ENCODE measurements around the gene CASQ2.
A peak's percentile ranks its signal among the peaks of the same experiment; 100 is the strongest.

Gene CASQ2

DNA sequence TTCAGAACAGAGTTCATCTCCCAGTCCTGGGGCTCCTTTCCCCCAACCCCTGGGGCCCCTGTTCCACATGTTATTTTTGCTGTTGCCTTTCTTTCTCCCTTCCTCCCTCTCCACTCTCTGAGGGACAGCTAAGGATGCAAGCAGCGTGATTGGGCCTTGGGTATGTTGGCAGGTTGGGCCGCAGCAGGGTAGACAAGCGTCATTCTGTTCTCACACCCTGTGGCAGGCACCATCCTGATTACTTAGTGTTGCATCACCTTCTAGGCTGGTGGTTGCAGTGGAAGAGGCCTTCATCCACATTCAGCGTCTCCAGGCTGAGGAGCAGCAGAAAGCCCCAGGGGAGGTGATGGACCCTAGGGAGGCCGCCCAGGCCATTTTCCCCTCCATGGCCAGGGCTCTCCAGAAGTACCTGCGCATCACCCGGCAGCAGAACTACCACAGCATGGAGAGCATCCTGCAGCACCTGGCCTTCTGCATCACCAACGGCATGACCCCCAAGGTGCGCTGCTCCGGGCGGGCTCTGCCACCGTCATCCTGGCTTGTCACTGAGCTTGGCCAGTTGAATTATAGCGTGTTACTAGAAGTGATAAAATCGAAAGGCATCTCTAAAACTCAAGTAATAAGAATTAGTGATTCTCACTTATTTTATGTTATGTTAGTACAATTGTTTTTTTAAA, 83.3 kb downstream of the CASQ2 start:
- no peak for DNase-seq

DNA sequence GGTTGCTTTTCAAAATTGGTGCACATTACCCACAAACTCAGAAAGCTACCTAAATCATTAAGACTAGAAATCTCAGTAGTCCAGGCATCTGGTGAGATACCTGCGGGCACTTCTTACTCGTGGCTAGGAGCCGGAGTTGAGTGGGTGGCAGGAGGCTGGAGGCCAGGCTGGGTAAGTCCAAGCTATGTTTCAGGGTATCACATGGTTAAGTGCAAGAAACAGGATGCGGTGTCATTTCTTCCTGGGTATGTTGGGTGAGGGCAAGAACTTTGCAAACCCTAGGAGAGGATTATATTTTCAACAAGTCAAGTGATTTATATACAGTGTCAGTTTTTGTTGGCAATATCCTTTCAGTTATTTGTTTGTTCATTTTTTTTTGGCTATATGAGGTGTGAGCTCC, 85.7 kb downstream of the CASQ2 start:
- DNase-seq = no peak

DNA sequence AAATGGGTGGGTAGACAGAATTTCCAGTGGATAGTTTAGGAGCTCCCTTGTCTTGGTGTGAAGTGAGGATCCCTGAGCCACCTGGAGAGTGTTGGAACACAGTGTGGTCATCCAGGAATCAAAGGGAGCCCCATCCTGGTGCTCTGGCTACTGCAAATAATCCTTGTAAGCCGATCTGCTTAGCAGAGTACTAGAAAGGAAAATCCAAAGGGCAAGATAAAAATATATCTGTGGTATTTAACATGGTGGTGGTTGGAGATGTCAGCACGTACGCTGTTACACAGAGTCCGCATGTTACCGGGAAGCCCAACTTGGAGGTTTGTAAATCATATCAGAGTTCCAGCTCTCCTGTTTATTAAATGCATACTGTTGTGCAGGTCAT, 87.8 kb downstream of the CASQ2 start:
- no peak for DNase-seq

DNA sequence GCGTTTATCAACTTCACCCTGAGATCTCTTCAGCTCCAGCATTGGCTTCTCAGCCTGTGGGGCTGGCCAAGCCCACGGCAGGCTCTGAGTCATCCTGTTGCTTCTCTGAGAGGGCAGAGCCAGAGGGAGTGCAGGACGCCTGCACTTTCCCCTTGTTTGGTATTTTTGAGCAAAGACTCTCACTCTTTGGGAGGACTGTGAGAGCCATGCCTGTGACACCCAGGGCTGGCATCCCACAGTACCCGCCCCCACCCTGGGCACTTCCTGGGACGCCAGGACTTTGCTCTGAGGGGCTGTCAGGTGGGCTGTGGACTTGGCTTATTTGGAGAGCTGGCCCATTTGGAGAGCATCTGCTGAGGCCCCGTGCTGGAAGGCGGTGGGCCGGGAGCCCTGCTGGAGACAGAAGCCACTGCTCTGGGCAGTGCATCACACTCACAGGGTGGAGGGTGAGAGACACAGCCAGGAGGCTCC, 89.3 kb downstream of the CASQ2 start:
- no peak for DNase-seq

- no peak for DNase-seq
Measured at GRCh38 chr1:115678141-115678540, 90.4 kb downstream of the CASQ2 start.

DNA sequence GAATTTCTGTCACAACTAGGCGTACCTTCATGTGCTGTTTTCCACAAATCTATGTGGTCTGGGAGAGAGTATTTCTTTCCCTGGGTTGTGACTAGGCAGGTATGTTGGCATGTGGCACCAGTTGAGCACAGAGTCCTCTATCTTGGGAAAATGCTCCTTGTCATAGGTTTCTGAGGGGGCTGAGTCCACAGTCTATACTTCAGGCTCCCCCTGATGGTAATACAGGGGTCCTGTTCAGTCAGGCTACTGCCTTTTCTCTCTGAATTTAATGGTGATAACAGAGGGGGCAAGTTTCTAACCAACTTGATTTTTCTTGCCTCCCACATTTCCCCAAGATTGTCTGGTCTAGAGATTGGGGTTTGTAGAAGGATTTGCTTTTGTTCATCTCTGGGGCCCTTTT, 90.9 kb downstream of the CASQ2 start:
- no peak for DNase-seq

DNA sequence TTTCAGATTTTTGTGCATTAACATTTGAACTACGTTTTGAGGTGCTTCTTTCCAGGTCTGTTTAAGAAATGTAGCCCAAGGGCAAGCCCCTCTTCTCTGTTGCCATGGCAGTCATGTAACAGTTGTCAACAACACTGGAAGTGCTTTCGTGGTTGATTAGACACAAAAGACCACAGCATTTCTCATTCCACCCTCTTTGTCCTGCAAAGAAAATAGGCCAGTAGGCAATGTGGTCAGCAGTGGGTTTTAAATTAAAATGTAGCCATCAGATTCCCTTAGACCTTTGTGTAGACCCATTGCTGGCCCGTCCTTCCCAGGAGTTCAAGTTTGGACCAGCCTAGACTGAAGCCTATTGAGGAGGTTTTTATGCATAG, 91.3 kb downstream of the CASQ2 start:
- DNase-seq = no peak

- no peak for DNase-seq
Measured at GRCh38 chr1:115676498-115677181, 91.9 kb downstream of the CASQ2 start.

DNA sequence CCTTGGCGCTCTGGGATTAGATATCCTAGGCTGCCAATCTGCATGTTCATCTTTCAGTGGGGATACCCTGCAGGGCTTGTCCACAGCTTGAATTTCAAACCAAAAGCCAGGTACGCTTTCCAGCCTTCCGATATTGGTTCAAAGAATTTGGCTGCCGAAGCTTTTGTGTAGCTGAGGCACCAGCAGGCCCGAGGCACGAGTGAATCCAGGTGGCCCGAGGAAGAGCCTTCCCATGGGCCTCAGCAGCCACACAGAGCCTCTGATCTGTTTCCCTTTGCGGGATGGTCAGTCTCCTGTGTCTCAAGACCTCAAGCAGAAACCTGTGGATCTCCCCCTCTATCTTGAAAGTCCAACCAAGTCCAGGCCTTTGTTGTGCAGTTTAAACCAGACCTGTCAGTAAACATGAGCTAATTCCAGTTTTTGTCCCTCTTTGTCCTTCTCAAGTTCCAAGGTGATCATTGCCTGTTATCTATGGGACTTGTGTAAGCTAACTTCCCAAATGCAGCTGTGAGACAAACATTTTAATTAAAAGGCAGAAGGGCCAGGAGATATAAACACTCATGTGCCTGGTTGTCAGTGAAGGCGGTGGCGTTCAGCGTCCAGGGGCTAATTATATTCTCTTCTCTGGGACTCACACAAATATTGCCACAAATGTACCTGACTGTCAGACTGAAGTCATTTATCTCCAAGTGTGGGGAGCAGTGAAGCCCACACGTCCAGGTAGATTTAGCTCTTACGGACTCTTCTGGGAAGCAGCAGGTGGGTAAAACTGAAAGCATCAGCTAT, 96.1 kb downstream of the CASQ2 start:
- DNase-seq = no peak

GRCh38 chr1:115671176-115671934, 97.2 kb downstream of the CASQ2 start:
- no peak for DNase-seq

- DNase-seq = peak; percentile 85
Measured at GRCh38 chr1:115670476-115671175, 97.9 kb downstream of the CASQ2 start.

- no peak for DNase-seq
Measured at GRCh38 chr1:115669886-115670285, 98.6 kb downstream of the CASQ2 start.

DNA sequence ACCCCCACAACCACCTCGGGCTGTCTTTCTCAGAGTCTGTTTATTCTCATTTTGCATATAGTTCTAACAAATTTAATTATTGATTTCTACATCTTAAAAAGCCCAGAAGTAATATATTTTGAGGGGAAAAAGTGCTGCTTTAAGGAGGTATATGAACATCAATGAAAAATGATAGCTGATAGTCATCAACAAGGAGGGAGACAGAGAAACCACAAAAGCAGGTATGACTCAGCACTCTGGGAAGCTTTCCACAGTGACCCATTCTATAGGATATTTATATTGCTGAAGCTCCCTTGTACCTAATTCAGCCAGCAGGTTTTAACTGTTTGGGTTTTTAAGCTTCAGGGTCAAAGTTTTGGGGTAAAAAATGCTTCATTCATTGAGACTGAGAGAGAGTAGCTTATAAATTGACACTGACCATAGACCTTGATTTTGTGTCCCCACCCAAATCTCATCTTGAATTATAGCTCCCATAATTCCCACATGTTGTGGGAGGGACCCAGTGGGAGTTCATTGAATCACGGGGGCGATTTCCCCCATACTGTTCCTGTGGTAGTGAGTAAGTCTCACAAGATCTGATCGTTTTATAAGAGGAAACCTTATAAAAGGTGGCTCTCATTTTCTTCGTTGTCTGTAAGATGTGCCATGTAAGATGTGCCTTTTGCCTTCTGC, 99.4 kb downstream of the CASQ2 start:
- no peak for DNase-seq

GRCh38 chr1:115668579-115668978, 99.9 kb downstream of the CASQ2 start:
- DNase-seq = no peak

- no peak for DNase-seq
Measured at GRCh38 chr1:115666702-115667101, 101.8 kb downstream of the CASQ2 start.

DNA sequence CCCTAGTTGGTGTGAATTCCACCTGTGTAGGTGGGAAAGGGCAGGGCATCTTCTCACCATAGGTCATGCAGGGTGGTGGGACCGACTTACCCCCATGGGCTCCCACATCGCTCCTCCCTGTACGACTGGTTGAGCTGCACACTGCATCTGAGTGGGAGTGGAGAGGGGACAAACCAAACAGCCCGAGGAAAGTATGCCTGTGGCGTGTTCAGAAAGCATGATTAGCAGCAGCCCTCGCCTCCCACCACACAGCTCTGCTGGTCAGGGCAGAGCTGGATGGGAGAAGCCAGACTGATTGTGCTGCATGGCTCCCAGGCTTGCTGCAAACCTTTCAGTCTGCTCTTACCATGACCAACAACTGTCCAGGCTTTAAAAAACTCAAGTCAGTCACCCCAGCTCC, 102.3 kb downstream of the CASQ2 start:
- DNase-seq = no peak

DNA sequence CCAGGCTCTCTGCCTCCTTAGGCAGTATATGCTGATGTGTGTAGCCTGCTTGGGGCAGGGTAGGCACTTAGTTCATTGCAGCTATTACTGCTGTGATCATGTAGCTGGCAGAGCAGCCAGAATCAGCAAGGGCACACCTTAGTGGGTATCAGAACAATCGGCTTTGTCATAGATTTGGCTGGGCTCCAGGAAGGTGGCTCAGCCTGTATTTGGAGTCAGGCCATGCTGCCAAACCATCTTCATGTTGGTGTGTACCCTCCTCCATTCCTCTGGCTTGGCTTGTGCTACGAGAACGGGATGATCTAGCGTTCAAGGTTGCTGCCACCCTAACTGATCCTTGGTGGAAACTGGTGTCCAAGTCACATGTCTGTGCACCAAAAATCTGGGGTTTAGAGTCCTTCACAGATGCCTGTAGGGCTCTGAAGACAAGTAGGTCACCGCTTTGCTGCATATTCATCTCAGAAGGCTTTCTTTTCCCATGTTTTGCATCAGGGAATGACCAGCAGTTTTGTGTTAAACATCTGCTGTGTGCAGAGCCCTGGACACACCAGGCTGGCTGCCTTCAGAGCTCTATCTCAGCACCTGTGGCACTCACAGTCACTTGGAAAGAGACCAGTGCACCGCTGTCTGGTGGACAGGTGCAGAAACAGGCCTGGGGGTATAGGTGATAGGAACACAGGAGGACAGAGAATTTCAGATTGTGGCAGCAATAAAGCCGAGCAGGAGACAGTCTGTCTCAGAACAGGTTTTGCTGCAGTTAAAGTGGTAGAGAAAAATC, 103.0 kb downstream of the CASQ2 start:
- peak; percentile 77 for DNase-seq

DNA sequence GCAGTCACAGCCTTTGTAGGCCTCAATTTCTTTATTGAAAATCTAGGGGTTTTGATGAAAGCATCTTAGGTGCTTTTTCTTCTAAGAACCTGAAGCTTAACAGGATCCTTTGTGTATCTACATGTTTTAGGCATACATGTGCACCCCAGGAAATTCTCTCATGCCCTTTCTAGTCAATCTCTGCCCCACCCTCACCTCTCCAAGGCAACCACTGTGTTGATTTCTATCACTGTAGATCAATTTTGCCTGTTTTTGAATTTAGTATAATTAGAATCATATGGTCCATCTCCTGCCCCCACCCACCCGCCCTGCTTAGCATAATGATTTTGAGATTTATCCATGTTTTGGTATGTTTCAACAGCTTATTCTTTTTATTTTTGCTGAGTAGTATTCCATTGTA, 107.4 kb downstream of the CASQ2 start:
- DNase-seq = no peak

- DNase-seq = no peak
Measured at GRCh38 chr1:115660151-115660550, 108.4 kb downstream of the CASQ2 start.

DNA sequence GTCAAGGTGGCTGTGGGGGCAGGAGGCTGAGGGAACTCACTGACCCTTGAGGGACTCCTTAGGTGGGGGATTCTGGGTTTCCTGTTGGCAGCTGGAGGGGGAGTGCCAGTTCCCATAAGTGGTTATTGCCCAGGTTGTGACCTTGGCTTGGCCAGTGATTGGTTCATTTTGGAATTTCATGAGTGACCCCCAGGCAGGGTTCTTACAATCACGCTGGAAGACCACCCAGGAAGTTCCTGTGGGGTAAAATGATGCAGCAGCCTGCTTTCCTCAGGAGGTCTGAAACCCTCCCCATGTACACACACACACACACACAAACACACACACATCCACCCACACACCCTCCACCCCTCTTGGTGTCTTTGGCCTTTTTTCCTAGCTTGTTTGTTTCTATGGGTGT, 109.9 kb downstream of the CASQ2 start:
- DNase-seq = no peak

- DNase-seq = no peak
Measured at GRCh38 chr1:115656461-115657077, 111.9 kb downstream of the CASQ2 start.

Measured in NCI-H345 (cell line).